ENCODE measurements around the gene FARP1.

DNA sequence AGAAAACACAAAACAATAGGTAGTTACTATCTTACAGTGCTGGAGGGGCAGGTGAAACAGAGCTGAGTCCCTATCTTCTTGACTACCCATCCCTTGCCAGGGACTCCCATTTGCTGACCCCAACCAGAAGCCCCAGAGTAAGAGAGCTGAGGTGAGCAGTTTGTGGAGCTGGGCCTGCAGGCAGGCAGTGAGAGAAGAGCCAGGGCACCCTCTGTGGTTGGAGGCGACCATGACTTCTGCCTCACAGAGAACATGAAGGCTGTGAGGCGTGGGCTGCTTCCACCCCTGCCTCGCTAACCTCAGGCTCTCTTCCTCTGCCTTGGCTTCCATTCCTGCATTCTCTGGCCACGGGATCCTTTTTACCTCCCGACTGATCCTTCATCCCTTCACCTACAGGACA lies 81.7 kb downstream of the FARP1 start:
- TF ChIP-seq, protein P1, sequence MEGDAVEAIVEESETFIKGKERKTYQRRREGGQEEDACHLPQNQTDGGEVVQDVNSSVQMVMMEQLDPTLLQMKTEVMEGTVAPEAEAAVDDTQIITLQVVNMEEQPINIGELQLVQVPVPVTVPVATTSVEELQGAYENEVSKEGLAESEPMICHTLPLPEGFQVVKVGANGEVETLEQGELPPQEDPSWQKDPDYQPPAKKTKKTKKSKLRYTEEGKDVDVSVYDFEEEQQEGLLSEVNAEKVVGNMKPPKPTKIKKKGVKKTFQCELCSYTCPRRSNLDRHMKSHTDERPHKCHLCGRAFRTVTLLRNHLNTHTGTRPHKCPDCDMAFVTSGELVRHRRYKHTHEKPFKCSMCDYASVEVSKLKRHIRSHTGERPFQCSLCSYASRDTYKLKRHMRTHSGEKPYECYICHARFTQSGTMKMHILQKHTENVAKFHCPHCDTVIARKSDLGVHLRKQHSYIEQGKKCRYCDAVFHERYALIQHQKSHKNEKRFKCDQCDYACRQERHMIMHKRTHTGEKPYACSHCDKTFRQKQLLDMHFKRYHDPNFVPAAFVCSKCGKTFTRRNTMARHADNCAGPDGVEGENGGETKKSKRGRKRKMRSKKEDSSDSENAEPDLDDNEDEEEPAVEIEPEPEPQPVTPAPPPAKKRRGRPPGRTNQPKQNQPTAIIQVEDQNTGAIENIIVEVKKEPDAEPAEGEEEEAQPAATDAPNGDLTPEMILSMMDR (IDR thresholded peaks at IDR 0.05) = no peak
- TF ChIP-seq POLR2A (IDR thresholded peaks at IDR 0.05) = no peak

Data from sigmoid colon (tissue), 3 donors.